ENCODE data around the gene MIER3.
"Not testable (repeated sequence)": the region's sequence is repeated elsewhere in the genome, so short reads cannot be mapped to it uniquely, and the experiment has no call there.

MIER3 gene, protein sequence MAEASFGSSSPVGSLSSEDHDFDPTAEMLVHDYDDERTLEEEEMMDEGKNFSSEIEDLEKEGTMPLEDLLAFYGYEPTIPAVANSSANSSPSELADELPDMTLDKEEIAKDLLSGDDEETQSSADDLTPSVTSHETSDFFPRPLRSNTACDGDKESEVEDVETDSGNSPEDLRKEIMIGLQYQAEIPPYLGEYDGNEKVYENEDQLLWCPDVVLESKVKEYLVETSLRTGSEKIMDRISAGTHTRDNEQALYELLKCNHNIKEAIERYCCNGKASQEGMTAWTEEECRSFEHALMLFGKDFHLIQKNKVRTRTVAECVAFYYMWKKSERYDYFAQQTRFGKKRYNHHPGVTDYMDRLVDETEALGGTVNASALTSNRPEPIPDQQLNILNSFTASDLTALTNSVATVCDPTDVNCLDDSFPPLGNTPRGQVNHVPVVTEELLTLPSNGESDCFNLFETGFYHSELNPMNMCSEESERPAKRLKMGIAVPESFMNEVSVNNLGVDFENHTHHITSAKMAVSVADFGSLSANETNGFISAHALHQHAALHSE

DNA sequence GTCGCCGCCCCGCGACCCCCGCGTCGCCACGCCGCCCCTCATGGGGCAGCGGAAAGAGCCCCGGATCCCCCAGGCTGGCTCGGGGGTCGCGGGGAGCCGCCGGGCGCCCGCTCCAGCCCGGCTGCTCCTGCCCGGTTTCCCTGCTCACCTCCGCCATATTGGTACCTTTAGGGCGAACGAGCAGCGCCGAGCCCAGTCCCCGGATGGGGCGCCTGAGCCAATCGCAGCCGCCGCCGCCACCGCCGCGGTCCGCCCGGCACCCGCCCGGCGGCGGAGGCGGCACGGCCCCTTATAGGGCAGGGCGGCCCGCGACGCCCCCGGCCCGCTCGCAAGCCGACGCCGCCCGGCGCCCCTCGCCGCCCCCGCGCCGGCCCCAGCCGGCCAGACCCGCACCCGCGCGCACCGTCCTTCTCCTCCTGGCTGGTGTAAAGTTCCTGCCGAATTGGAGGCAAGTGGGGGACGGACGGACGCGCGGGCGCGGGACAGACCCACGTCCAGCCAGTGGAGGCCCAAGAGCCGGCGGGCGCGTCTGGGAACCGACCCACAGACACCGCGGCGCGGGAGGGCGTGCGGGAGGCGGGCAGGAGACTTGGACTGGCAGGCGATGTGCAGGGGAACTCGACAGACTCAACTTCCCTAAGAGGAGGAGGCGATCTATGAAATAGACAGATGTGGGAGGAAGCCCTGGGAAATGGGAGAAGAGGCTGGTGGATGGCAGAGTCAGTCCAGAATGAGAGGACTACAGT lies at the start of gene MIER3:
Gene MIER3 (minus strand): TSS at position 178 of the 746 bp plus-strand sequence. CDS start 21 bp downstream, at position 157.
- peak; percentile 76 for DNase-seq

DNA sequence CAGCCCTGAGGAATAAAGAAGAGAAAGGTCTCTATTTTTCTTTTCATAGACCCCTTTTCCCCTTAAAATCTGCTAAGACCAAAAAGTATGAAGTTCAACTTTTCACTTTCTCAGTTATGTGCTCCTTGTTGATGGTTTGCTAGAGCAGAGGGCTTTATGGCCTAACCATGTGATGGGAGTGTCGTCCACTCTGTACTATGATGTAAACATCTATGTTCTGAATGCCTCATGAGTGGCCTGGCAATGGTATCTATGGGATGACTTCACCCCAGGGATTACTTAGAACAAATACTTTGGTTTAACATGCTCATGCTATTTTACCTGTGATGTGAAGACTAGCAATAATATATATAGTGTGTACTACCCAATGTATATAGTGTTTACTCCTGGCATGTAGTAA lies 43.7 kb upstream of the MIER3 start:
- no peak for DNase-seq

DNA sequence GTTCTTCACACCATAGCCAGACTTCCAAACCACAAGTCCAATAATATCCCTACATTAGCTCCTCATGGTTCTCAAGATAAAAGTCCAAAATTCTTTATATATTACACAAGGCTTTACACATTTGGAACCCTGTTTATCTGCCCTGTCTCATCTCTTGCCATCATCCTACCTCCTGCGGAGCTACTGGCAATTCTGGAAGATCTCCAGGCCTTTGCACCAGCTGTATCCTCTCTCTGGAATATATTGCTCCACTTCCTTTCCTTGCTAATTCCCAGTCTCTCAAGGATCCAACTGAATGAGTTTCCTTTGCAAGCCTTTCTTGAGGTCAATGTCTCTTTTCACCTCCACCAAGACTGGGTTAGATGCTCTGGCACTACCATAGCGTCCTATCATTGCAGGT lies 41.3 kb upstream of the MIER3 start:
- no peak for DNase-seq

DNA sequence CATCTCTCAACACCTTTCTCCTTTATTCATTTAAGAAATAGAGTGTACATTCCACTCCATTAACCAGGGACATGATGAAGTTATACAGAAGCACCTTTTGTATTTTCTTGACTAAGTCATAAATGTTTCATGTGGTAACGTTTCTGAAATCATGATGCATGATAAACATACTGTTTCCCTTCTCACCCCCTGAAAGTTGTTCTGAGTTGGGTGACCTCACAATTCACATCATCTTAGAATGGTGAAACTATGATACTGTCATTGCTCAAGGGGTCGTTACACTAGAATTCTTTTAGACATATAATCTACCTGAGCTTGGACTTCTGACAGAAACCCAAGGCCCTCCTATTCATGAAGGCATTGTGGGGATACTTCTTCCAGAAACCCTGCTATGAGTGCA lies 37.8 kb upstream of the MIER3 start:
- DNase-seq = no peak

DNA sequence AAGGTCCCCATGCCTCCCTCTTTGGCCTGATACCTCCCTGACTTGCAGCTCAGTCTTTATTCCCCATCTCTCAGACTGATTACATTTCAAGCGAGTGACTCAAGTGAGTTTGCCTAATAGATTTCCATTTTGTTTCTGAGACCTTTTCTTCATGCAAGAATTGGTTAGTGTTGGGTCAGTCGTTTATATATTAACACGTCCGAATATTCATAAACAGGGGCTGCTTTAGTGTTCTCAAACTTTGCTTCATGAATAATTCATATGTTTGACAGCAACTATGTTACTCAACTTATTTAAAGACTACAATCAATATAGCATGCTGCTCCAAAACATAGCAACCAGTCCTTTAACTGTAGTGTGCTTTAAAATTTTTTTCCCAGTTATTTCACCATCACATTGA lies 36.6 kb upstream of the MIER3 start:
- no peak for DNase-seq

DNA sequence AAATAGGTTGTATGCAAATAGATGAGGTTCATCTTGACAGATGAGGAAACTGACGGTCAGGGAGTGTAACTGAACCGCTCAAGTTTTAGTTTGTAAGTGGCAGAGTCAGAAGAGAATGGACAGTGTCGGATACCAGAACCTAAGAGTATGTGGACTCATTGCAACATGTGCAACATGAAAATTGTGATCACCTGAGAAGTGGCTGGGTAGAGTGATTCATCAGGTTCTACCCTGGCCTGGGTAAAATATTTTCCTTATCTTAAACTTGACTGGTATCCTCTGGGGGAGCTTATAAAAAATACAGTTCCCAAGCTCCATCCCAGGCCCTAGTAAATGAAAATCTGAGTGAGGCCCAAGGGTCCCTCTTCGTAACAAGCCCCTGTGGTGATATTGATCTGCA lies 35.2 kb upstream of the MIER3 start:
- DNase-seq = no peak

DNA sequence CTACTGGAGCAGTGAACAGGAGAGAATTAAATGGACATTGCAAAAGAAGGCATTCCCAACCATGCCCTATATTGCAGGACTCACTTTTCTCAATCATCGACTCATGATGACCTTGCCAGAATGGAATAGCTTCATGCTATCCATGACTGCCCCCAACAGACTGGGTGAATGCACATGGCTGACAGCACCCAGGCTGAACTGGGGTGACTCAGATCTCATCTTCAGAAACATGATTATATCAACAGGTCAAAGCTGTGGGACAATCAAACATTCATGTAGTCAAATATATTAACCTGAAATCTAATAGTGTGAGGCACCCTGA lies 34.7 kb upstream of the MIER3 start:
- no peak for DNase-seq

DNA sequence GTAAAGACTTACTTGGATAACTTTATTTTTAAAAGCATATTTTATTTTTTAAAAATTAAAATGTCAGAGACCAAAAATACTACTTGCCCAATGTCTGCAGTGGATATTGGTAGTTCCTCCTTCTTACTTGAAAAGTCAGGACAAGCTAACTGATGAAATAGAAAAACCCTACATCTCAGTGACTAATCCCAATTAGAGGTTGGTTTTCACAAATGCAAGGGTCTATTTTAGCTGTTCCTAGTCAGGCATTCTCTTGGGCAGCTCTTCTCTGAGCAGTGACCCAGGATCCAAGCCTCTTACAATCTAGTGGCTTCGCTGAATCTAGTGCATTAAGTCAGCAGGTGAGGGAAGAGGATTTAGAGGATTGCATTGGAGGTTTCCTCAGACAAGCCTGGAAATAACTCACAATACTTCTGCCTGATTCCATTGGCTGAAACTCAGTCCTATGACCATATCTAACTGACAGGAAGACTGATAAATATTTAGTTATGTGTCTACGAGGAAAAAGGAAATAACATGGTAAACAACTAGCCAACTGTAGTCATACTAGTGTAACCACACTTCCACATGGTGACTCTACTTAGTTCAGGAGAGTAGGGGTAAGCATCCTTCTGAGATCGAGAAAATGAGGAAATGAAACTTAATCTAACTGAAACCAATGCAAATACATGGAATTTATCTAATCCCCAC lies 34.2 kb upstream of the MIER3 start:
- no peak for DNase-seq

DNA sequence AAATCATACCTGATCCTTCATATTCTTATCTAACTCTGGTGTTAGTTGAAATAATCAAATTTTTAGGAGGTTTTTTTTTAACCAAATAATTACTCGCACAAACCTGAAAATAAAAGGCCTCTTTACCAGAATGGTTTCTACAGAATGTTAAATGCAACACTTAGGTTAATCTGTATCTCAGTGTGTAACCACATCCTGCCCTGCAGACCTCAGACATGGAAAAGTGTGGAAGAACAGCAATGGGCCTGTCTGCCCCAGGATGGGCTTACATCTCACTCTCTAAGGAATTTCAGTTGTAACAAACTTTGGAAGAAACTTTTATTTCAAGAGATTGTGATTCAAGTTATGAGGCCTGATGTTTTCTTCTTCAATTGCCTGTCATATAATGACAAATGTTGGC lies 32.5 kb upstream of the MIER3 start:
- no peak for DNase-seq

DNA sequence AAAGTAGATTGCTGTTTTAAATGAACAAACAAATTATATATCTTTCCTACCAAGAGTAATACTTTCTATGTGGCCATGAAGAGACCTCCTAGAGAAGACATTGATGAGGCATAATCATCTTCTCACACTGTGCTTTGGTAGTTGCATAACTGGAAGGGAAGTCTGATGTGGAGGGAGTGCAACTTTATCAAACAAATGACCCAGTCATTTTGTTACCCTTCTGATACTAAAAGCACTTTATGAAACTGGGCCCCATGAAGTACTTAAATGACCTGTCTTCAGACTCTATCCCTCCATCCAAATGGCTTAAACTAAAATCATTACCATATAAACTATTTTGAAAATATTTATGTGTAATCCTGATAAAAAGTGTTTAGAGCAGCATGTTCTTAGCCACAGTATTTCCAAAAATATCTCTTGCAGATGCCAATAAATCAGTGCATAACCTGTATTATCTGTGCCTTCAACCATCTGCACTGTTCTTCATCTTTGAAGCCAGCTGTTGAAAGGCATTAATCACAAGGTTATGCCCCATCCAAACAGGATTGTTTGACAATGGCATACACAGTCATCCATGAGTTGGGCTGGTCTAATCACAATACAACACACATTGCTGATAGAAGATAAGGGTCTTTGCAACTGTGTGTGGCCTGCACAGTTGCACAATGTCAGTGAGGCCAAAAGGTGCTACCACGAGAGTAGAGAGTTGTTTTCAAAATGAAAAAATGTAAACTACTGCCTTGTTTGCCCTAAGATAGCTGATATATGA lies 31.9 kb upstream of the MIER3 start:
- no peak for DNase-seq

DNA sequence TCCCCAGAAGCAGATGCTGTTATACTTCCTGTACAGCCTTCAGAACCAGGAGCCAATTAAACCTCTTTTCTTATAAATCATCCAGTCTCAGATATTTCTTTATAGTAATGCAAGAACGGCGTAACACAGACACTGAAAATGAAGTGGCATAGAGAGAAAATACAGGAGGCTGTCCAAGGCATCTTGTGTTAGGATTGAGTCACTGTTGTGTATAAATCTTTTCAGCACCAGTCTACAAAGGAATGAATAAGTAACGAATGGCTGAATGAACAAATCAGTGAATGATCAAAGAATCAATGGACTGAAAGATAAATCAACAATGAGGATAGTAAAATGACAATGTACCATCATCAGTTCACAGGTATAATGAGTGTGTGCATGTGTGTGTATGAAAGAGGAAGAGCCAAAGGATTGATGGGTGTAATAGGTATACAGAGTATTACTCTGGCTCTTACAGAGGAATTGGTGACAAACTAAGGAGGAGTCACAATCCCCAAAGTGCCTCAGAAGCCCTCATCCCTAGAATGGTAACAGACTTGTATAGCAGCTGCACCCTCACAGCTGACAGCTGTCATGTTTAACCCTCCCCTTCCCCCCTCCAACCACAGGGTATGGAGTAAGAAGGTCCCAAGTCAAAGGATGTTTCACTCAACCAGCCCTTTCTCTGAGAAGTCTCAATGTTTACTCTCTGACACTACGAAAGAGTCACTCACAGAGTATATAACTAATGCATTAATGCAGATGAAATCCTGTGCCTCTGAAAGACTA lies 29.8 kb upstream of the MIER3 start:
- no peak for DNase-seq

DNA sequence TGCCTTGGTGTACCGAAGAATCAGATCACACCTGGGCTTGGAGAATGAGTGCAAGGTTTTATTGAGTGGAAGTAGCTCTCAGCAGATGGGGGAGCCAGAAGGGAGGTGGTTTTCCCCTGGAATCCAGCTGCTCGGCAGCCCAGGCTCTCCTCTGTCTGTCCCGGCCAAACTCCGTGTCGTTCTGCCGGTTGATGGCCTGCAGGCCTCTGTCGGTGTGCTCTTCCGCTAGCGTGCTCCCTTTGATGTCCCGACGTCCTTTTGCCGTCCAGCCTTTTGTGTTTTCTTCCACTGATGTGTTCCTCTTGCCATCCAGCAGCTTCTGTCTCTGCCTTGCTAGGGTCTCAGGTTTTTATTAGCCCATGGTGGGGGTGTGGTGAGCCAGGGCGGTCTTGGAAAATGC lies 28.0 kb upstream of the MIER3 start:
- DNase-seq = no peak

DNA sequence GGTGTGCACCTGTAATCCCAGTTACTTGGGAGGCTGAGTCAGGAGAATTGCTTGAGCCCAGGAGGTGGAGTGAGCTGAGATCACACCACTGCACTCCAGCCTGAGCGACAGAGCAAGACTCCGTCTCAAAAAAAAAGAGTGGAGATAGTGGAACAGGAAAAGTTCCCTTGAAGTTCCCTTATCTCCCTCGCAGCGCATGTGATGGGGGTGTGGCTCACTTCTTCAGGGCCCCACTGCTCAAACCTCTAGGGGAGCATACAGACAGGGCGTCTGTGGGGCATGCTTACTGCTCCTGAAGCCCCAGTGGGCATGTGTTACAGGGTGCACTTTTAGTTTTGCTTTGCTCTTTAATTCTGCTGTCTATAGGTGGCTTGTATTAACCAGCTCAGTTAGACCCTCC lies 27.6 kb upstream of the MIER3 start:
- DNase-seq = not testable (repeated sequence)

DNA sequence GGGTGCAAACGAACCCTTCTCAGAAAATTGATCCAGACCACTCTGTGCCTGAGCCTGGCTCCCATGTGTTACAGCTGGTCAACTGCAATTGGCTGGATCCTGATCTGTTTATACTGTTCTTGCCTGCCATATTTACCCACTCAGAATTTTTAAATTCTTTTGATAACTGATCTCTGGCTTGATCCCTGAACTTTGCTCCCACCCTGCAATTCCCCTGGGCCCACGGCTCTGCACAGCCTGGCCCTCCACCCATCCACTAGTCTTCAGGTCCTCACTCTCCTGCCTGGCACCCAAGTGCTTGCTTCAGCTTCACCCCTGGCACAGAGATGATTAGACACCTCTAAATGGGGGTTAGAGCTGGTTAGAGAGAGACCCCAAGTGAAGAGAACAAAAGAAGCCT lies 25.9 kb upstream of the MIER3 start:
- DNase-seq = no peak

DNA sequence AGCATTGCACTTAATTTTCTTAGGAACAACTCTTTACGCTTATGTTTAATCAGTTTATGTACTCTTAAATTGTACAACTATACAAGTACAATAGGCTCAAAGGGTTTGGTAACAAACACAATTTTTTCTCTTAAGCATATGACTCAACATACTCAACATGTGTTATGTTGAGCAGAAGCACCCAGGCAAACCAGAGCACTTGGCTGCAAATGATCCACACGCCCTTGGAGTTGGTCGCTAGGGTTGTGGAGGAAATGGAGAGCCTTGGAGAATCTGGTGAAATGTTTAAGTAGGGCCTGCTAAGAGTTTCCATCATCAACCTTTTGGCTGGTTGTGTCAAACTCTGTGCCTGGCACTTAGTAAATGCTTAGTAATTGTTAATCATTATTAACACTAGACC lies 25.1 kb upstream of the MIER3 start:
- DNase-seq = no peak

DNA sequence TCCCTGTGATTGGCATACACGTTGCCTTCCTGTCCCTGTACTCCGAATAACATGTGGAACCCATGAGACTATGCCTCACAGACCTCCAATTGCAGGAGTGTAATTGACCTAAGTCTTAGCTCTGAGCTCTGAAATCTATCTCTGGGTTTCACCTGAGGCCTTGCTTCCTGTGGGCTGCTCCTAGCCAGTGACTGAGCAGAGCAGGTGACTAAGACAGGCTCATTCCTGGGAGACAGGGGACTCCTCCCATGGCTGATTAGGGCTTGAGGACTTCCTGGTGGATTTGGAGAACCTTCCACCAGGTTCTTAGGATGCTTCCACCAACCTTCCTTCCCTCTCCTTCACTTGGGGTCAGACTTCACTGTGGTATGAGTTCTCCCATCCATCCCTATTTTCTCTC lies 22.3 kb upstream of the MIER3 start:
- no peak for DNase-seq

DNA sequence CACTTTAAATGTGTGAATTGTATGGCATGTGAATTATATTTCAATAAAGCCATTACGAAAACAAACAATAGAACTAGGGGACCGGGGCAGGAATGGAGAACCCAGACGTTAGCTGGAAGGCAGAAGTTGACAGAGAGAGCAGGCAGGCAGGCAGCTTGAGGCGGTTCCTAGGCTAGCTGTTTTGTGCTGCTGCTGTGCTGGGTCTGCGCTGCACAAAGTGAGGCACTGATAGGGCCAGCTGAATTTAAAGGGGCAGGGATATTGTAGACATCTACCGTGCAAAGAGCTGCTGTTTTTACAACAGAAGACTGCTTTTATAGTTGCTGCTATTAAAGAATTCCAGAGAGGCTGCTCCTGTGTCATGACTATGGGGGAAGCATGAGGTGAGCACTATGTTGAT lies 21.6 kb upstream of the MIER3 start:
- DNase-seq = no peak

DNA sequence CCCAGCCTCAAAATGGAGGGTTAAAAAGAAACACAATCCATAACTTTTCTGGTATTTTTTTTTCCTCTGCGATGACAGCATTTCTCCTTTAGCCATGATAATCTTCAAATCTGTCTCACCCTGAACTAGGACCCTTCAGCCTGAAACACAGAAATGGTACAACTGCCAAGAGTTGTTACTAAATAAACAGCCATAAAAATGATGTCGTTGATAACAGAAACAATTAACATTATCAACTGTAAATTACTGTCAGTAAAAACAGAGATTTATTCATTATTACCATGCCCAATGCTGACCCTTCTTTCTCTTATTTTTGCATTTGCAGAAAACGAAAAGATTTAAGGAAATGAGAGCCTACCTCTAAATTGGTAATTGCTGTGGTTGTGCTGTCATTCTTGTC lies 19.4 kb upstream of the MIER3 start:
- DNase-seq = no peak

DNA sequence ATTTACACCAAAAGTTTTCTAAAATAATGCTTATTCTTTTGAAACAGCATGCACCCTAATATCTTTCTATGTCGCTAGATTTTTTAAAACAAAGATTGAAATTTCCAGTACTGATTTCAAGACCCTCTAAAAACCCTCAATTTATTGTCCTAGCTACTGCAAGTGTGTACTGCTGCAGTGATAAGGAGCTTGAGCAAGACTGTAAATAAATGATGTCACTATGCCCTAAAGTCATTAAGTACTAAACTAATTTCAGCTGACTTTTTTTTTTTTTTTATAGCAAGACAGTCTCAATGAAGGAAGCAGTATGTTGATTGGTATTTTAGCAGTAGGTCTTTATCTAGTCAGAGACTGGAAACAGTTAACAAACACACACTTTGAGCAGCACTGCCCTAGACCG lies 12.2 kb upstream of the MIER3 start:
- DNase-seq = no peak

DNA sequence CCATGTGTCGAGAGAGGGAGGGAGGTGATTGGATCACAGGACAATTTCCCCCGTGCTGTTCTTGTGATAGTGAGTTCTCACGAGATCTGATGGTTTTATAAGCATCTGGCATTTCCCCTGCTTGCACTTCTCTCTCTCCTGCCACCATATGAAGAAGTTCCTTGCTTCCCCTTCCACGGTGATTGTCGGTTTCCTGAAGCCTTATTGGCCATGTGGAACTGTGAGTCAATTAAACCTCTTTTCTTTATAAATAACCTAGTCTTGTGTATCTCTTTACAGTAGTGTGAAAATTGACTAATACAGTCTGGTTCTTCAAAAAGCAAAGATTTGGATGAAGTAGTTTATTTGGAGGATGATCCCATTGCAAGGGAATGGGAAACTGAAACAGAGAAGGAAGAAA lies 11.3 kb upstream of the MIER3 start:
- DNase-seq = no peak

DNA sequence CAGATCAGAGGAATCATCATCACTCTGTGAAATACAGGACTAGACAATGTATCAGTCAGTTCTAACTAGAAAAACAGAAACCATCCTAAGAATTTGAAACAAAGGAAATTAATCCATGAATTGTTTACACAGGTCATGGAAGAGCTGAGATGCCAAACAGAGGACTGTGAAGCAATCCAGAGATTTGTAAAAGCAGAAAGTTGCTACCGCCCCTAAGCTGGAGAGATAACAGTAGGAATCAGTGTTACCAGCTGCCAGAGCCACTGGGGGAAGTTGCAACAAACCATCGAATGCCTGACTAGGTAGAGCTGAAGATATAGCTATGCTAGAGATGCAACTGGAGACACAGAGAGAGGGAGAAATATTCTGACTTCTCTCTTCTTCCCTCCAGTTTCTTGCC lies 10.4 kb upstream of the MIER3 start:
- no peak for DNase-seq

DNA sequence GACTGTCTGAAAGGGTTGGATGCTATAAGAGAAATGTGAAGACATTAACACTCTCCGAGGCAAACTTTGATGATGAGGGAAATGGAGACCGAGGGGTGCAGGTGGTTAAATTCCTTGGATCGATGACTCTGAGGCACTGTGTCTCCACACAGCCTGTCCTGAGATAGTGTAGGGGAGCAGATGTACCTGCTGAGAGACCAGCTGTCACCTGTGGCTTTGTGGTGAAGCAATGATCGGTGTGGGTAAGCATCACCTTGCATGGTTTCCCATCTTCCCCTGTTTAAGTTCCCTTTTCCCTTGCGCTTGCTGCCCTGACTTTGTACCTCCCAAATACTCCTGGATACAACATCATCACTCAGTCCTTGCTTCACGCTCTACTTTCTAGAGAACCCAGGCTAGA lies 9.8 kb upstream of the MIER3 start:
- DNase-seq = no peak

Measured in stimulated activated naive CD4-positive, alpha-beta T cell treated with Interleukin-2 at 50 U/mL for 16 hours (primary cell).